GM03348 (cell line): ENCODE results near the gene TFEB.

Experiments
- DNase-seq: peaks from one replicate; pipeline ENCODE4 v3.0.0; 2012; ENCODE audit warnings: low spot score

TFEB gene

DNA sequence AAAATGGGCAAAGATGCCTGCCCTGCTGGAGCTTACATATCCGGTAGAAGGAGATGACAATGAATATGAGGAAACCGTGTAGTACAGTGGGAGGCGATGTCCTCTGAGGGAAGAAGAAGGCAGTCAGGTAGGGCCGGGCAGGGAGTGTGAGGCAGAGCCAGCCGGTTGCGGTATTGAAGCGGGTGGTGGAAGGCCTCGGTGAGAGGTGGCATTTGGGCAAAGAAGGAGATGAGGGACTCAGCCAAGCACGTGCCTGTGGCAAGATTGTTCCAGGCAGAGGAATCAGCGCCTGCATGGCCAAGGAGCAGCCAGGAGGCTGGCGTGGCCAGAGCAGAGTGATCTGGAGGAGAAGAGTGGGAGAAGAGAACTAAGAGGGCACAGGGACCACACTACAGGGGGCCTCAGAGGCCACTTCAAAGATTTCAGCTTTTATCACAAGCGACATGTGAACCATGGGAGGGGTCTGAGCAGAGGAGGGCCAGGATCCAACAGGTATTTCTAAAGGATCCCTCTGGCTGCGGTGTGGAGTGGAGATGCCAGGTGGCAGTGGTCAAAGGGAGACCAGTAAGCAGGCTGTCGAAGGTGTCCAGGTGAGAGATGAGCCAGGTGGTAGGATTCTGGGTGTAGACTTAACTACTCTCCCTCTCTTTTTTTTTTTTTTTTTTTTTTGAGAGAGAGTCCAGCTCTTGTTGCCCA lies 83.3 kb downstream of the TFEB start:
- DNase-seq, result no peak

DNA sequence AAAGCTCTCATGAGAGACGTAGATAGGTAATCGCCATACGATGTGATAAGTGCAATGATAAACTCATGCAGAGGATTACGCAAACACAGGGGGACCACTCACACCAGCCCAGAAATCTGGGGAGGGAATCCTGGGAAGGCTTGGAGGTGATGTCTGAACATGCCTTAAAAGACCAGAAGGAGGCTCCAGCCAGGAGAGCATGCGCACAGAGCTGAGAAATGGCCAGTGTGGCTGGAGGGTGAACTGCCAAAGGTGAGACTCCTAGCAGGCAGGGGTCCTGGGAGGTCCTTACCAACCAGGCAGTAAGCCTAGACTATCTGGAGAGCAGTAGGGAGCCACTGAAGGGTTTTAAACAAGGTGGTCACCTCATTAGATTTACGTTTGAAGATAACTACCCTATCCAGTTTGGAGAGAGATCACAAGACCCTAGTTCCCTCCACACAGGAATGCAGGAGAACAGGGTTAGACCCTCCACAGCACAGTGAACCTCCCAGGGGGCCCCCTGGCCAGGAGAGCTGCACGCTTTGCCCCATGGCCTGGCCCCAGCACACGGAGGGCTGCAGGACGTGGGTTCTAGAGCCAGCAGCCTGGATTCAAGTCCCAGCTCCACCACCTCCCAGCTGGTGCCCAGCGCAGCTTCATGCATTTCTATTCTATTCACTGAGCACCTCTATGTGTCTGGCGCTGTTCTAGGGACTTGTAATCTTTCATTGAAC lies 84.0 kb downstream of the TFEB start:
- DNase-seq, result no peak

DNA sequence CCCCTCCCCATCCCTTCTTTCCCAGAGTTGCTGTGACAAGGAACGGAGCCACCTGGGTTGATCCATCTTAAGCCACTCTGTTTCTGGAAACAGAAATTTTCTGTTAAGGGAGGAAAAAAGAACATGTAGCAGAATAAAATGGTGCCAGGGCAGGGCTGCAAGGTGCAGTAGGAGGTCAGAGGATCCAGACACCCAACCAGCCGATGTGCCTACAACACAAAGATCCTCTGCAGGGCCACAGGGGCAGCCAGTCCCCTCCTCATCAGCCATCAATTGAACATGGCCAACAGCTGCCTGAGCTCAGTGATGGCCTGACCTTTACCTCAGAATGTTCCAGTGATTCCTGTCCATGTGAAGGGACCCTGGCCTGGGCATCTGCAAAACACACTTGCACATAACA lies 85.3 kb downstream of the TFEB start:
- DNase-seq, result no peak

DNA sequence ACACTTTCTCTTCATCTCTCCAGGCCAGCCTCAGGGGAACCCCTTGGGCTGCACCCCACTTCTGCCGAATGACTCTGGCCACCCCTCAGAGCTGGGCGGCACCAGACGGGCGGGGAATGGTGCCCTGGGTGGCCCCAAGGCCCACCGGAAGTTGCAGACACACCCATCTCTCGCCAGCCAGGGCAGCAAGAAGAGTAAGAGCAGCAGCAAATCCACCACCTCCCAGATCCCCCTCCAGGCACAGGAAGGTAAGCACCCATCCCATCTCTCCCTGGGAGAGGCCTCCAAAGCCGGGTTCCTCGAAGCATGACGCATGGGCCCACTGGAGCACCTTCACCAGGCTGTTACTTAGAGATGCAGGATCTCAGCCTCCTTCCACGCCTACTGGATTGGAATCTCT lies 85.8 kb downstream of the TFEB start:
- DNase-seq, result no peak

DNA sequence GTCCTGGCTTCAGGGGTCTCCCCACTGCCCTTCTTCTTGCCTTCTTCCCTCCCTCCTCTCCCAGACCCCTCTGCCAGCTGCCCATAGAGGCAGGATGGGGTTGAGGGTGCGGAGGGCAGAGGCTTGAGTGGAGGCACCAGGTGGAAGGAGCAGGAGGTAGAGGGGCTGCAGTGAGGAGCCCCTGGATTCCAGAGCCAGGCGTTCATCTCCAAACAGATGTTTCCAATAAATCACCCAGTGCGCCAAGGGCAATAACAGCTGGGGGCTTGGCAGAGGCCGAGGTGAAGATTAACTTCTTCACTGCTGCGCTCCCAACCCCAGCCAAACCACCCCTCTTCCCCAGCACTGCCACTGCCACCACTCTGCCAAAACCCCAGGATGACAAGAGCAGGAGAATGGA lies 86.5 kb downstream of the TFEB start:
- DNase-seq, result no peak

DNA sequence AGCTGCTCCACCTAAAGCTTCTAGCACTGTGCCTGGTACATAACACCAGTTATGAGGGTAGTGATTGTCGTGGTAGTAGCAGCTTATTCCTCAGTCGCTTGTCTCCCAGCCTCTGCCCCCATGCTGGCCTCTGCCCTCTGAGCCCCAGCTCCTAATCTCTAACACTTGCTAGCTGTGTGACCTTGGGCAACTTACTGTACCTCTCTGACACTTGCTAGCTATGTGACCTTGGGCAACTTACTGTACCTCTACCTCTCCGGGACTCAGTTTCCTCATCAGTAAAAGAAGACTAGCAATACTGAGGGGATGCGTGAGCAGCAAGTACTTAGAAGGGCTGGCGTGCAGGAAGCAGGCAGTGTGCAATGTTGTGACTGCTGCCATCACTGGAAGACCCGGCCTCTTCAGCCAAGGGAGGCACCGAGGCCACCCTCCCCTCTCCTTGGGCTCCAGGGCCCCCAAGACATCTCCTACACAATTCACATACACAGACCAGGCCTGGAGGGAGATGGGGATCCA lies 87.3 kb downstream of the TFEB start:
- DNase-seq, result no peak

DNA sequence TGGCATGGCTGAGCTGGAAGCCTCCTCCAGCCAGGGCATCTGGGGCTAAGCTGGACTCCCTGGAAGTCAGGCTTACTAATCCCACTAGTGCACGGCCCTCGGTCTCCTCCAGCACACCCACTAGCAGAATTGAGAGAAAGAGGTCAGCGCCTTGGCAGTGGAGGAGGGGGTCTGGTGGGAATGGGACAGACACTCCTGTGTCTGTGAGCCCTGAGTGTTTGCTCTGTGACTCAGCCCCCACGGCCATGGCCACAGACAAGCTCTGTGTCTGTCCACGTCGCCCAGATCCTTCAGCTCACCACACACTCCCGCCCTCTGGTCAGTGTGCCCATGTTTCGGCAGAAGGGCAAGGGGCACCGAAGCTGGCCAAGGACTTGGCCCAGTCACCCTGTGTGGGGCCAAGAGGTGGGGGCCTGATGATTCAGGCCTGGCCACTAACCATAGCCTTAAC lies 88.3 kb downstream of the TFEB start:
- no peak for DNase-seq

DNA sequence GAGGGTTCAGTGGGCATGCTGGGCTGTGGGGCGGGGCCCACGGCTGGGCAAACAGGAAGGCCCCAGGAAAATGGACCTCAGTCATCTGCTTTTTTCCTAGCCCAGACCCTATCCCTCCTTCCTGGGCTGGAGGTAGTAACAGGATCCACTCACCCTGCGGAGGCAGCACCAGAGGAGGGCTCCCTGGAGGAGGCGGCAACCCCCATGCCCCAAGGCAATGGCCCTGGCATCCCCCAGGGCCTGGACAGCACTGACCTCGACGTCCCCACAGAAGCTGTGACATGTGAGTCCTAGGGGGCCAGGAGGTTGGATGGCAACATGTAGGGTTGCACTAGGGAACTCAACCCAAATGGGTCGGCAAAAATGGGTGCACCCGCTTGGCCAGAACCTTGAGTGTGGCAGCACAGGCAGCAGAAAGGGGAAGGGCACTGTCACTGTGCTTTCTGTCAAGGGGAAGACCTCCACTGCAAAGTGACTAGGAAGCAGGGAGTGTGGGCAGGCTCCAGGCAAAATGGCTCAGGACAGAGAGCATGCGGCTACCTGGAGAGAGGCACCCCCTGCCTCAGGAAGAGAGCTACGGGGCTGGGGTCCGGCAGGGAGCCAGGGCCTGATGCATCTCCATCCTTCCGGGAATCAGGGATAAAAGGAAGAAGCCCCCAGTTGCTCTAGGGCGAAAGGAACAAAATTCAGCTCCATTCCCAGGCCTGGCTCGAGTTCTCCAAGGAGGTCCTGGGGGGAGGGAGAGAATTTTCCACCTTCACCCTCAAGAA lies 89.2 kb downstream of the TFEB start:
- no peak for DNase-seq

DNA sequence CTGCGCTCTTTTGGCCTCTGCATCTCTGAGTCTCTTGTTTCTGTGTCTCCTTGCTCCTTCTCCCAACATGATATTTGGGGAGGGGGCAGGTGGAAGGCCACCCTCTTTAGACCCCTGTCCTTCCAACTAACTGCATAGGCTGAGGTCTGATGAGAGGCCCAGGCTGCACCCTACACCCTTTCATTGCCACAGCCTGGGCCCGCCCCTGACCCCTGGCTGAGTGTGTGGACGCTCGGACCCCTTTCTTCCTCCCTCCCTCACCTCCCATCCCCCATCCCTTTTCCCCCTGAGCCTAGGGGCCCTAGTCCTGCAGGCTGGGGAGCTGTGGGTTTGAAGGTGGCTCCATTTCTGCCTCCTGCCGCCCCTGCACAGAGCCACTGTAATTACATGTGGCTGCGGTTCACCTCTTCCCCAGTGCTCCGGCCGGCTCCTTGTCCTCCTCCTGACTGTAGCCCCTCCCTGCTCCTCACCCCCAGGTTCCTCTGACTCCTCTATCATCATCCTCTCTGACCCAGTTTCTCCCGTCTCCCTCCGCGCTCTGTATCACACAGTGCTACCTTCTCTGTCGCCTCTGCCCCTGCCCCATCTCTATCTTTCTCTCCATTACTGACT lies 90.3 kb downstream of the TFEB start:
- DNase-seq, result no peak

DNA sequence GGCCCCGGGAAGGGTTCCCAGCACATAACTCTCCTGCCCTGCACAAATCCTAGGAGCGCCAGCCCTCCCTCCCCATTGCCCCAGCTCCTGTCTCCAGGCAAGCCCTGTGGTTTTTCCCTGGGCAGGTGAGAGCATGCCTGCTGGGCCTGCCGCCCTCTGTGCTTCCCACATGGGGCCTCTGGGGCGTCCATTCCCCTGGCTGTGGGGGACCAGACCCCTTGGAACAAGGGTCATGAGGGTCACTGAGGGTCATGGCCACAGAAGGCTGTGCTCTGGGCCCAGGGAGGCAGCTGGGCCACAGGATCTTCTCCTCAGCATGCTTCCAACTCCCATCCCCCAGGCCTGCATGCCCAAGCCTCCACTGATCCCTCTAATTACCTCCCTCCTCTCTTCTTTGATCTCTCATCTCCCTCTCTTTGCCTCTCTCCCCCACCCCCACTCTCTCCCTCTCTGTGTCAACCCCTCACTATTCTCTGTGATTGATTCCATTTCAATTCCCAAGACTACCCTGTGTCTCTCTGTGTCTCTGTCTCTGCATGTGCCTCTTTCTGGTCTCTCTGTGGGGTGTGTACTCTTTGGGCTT lies 91.0 kb downstream of the TFEB start:
- no peak for DNase-seq

DNA sequence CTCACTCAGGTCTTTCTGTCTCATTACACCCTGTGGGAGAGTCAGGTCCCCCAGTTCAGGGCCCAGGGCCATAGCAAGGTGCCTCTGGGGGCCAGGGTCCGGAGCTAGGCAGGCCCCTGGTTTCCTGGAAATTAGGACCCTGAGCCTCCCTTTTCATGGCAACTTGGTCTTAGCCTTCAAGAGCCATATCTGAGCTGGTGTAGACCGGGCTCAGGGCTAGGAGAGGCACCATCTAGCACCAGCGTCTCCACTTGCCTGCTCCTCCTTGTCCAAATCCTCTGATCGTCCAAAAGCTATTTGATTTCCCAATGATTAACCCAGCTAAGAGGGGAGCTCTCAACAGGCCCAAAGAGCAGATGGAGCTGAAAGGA lies 91.5 kb downstream of the TFEB start:
- DNase-seq, result no peak

DNA sequence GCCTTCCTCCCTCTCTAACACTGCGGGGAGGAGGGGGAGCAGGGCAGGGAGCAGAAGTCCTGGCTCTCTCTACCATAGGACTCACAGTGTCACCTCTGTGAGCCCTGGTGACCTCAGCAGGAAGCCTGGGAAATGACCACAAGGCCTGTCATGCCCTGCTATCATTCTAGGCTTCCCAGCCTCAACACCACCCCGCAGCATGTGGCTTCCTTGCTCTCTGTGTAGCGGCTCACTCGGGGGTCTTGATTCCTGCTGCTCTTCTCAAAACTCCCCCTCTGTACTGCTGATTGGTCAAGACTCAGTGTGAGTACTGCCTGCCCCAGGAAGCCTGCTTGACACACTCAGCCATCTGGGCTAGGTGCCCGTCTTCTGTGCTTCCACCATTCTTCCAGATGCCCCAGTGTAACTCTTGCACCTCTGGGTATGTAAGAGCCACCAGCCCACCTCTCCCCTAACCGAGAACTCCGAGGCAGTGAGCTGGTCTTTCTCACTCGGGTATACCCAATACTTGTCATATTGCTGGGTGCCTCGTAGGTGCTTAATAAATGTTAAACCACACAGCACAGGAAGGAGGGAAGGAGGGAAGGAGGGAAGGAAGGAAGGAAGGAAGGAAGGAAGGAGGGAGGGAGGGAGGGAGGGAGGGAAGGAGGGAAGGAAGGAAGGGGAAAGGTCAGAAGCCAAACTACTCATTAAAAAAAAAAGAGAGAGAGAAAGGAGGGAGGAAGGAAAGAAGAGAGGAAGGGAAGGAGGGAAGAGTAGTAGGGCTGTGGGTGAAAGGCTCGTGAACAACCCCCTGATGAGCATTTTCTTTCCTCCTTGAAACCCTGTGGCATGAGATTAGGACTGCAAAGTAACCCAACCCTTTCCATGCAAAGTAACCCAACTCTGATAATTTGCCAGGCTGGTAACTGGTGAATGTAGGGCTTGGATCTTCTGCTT lies 92.2 kb downstream of the TFEB start:
- DNase-seq, result no peak

DNA sequence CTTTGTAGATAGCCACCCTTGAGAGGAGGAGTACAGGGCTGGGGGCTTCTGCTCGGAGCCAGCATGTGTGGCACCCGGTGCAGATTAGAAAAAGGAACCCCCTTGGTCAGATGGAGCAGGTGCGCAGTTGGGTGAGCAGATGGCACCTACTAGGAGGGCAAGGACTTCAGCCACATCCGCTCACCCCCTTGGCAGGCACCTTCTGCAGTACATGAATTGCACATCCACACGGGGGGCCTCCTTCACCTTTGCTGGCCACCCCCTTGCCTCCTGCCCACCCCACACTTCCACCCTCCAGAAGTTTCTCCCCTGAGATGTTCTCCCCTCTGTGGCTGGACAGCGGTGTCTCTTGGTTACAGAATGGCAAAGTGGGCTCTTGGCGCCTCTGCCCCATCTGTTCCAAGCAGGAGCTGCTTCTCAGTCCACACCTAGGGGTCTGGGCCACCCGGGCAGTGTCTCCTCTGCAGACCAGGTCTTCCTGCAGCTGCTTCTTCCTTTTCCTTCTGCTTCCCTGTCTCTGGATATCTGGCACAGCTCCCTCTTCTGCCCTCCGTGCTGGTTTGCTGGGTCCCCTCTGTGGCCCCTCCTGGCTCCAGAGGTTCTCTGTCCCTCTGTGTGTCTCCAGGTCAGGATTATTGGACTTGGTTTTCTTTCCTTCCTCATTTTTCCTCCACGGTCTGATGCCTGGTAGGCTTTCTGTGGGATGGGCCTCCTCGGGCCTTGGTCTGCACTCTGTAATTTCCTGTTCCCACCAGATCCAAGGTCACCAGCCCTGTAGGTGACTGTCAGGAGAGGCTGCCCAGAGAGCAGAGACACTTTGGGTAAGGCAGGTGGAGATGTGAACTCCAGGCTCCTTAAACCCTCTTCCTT lies 93.1 kb downstream of the TFEB start:
- DNase-seq, result no peak

DNA sequence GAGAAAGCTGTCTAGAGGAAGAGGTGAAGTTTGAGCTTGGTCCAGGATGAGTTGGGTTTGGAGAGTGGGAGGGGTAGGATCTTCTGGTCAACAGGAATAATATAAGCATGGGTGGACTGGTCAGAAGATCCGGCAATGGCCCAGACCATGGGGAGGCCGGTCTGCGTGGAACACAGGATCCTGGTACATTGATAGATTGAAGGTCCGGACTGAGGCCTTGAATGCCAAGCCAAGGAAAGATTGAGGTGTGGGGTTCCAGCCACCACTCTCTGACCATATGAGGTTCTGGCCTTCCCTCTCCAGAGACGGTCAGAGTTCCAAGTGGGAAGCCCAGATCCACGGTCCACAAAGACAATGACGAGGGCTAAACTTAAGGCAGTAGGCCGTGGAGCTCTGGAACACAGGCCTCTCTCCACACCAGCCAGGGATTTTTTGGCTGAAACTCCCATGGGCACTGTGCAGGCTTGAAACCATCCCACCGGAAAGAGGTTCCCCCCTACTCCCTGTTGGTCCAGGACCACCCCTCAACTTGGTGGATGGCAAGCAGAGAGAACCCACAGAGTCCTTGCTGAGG lies 94.0 kb downstream of the TFEB start:
- no peak for DNase-seq

DNA sequence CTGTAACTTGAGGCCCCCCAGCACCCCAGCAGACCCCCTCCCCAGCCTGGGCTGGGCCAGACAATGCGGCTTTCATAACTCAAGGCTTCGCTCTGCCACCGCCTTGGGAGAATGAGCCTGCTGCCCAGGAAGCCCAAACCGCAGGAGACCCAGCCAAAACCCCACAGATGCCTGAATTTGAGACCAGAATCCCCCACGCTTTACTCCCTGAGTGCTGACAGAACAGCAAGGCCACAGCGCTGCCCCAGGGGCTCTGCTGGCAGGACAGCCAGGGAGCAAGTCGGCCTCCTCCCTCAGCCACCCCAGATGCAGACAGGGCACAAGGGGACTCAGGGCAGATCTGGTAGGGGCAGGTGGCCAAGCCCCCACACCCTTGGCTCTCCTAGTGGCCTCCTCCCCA lies 95.0 kb downstream of the TFEB start:
- DNase-seq, result no peak

DNA sequence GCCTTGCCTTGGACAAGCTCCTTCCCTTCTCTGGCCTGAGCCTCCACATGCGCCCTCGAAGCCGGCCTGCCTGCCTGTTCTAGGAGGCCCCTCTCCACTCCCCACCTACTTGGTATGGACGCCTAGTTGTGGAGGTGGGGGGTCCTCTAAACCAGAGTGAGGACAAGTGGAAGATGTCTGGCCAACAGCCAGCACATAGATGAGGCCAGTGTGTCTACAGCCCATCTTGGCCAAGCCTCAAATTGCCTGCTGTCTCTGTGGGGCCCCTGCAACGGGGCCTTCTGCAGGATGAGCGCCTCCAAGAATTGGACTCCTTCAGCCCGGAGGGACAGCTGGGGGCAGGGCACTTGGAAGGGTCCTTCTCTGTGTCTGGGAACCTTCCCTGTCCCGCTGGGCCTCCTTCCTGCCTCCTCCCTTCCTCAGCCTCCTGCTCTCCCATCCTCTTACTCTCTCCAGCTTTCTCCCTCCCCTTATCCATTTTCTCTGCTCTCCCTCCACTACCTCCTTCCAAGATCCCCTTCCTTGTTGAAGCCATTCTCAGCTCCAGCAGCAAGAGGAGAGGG lies 95.5 kb downstream of the TFEB start:
- no peak for DNase-seq

DNA sequence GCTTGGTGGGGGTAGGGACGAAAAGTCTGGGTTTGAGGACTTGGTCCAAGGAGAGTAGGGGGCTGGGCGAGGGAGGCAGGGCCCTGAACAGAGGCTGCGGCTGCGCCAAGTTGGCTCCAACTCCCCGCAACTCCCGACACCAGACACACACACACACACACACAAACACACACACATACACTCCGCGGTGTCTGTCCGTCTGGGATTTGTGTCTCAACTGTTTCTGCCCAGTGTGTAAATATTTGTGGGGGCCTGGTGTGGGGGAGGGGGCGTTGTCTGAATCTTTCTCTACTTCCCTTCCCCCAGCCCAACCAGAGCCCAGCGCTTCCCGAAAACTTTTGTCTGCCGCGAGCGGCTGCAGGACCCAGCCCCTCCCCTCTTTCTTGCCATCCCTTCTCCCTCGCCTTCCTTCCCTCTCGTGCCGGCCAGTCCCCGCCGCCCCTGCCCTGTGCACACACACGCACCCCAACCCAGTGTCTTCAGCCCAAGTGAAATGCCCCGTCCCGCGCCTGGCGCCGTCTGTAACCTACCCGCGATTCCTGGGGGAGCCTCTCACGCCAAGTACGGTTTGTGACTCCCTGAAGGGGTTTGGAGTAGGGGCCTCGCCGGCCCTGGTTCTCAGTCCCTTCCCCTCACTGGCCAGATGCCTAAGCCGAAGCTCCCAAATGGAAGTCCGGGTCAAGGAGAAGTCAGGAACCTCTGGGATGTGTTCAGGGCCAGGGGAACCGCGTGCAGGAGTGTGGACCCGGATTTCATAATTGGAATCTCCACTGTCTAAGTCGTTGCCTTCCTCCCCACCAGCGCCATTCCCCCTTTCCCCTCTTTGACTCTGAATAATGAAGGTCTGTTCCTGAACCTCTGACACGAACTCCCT lies 96.2 kb downstream of the TFEB start:
- DNase-seq, result no peak
